H1 (cell line): Measurements from ENCODE around the gene GLS. TPM values are rescaled to one million over a fixed set of nuclear protein-coding genes. Genes with fewer than 3 reads are reported as not detected.

ENCODE experiments used
- CHD2 ChIP-seq: IDR thresholded peaks from 2 replicates; pipeline ENCODE4 v1.6.1; 2012; ENCODE audit warnings: low read length, improper control_type of control experiment
- TEAD4 ChIP-seq: IDR thresholded peaks from 2 replicates; pipeline ENCODE4 v1.6.1; 2012; ENCODE audit warnings: low read depth, low read length, inconsistent platforms, mixed read lengths
- polyA plus RNA-seq, 7 experiments: library from polyadenylated mRNA; depleted of rRNA in 3 of 7; stranded (reverse) in 5 of 7; unstranded in 2 of 7; fragments of >200 nt in 5 of 7; fragments of 200-250 nt in 2 of 7; gene quantifications; 1 replicate in 5 of 7; 2 replicates in 1 of 7; 4 replicates in 1 of 7; pipeline versions ENCODE4 v1.2.1 to v1.2.3, GENCODE V29; 2011 to 2013; ENCODE audit warnings: missing spikeins in 2 of 7, mixed read lengths in 2 of 7
- total RNA-seq: library from RNA; stranded (reverse); fragmentation: NEBNext Ultra II Directional; extraction: Animal tissue kit (Norgen Biotek cat#: 25700); gene quantifications from 2 replicates; pipeline ENCODE4 v1.2.1, GENCODE V29; 2021

GLS gene
- total and polyA plus RNA-seq, 2 of the 8 experiments (the other 6 are each of a cell fraction or from before 2014, with no cell fraction given): 15.7 to 89.8 TPM

DNA sequence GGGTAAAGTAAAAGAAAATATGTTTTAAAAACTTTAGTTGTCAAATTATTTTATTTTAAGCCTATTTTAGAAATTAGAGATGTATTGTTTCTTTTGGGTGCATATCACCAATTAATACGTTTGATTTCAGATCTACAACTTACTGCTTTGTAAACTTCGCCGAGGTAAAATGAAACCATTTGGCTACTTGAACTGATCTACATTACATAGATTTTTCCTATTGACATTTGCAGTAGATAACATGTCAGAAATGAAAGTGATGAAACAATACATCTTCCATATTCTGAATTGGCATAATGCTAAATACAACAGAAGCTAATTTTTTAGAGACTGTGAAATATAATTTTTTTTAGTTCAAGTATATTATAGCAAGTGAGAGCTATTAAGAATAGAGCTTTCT is 39.5 kb downstream of the GLS start (continued):
- TF ChIP-seq CHD2 (no peak), TEAD4 (no peak)
